Fibroblast of pulmonary artery (primary cell): ENCODE results near the gene NOX4.

Experiments used
- DNase-seq: peaks from one replicate; pipeline ENCODE4 v3.0.0-alpha.2; 2010; ENCODE audit warnings: low read depth
- H3K4me3 ChIP-seq: replicated peaks from 2 replicates; pipeline ENCODE4 v1.5.1; 2011; ENCODE audit warnings: low read depth, mild to moderate bottlenecking, control low read depth, low read length, moderate library complexity
- TF ChIP-seq, protein P1 (sequence below): IDR thresholded peaks from 2 replicates; pipeline ENCODE4 v1.5.1; 2011; ENCODE audit warnings: mild to moderate bottlenecking, control low read depth, low read length, inconsistent platforms; ENCODE audit errors: missing control alignments

NOX4 gene

DNA sequence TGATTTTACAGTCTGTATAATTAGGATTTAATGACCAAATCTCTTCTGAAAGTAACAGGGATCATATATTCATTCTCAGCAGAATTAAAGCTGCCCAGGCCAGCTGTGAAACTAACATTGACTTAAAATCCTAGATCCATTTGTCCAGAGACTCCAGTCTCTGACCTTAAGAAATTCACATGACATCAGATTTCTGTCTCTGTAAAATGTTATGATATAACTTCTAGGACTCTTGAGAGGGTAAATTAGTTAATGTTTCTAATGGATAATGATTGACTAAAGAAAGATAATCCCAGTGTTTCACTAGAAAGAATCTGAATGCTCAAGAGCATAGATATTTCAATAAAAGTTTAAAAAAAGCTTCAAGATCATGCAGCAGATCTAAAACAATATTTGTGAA, 6.3 kb downstream of the NOX4 start:
- TF ChIP-seq, protein P1, sequence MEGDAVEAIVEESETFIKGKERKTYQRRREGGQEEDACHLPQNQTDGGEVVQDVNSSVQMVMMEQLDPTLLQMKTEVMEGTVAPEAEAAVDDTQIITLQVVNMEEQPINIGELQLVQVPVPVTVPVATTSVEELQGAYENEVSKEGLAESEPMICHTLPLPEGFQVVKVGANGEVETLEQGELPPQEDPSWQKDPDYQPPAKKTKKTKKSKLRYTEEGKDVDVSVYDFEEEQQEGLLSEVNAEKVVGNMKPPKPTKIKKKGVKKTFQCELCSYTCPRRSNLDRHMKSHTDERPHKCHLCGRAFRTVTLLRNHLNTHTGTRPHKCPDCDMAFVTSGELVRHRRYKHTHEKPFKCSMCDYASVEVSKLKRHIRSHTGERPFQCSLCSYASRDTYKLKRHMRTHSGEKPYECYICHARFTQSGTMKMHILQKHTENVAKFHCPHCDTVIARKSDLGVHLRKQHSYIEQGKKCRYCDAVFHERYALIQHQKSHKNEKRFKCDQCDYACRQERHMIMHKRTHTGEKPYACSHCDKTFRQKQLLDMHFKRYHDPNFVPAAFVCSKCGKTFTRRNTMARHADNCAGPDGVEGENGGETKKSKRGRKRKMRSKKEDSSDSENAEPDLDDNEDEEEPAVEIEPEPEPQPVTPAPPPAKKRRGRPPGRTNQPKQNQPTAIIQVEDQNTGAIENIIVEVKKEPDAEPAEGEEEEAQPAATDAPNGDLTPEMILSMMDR: no peak
- no peak for DNase-seq
- H3K4me3 ChIP-seq: no peak overlapping the region

DNA sequence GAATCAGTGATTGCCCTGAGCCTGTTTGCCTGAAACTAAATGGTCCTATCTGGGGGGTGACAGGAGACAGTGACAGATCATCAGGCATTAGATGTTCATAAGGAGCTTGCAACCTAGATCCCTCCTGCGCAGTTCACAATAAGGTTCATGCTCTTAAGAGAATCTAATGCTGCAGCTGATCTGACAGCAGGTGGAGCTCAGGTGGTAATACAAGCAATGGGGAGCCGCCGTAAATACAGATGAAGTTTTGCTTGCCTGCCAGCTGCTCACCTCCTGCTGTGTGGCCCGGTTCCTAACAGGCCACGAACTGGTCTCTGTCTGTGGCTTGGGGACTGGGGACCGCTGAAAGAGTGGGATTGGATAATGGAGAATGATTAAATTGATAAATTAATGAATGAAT, 14.0 kb downstream of the NOX4 start:
- no peak for DNase-seq
- H3K4me3 ChIP-seq: no peak overlapping the region
- TF ChIP-seq, protein P1: no peak

DNA sequence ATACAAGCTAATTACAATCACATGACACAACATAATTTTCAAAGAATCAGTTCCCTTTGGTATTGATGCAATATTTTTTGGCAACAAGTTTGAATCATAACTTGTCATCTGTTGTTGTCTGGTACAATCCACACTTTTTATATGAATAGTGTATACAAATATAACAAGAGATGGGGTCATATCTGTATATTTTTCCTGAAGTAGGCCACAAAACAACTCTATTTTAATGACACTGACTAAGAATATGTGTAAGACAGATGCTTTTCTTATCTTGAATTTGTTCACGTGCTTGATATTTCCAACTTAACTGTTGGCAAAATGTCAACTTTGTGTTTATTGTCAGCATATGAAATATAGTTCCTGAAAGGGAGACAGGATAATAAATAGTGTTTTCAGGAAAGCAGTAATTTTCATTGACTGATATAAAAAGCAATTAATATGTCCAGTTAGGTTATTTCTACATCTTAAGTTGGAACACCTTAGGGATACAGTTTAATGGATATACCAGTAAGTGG, 27.9 kb downstream of the NOX4 start:
- TF ChIP-seq, protein P1: no peak
- peak; percentile 33 for DNase-seq
- no peak overlapping the region for H3K4me3 ChIP-seq

DNA sequence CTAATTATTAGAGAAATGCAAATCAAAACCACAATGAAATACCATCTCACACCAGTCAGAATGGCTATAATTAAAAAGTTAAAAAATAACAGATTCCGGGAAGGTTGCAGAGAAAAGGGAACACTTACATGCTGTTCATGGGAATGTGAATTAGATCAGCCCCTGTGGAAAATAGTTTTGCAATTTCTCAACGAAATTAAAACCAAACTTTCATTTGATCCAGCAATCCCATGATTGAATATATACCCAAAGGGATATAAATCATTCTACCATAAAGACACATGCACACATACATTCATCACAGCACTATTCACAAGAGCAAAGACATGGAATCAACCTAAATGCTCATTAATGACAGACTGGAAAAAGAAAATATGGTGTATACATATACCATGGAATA, 32.5 kb downstream of the NOX4 start:
- DNase-seq: no peak
- H3K4me3 ChIP-seq: no peak overlapping the region
- TF ChIP-seq, protein P1: no peak

DNA sequence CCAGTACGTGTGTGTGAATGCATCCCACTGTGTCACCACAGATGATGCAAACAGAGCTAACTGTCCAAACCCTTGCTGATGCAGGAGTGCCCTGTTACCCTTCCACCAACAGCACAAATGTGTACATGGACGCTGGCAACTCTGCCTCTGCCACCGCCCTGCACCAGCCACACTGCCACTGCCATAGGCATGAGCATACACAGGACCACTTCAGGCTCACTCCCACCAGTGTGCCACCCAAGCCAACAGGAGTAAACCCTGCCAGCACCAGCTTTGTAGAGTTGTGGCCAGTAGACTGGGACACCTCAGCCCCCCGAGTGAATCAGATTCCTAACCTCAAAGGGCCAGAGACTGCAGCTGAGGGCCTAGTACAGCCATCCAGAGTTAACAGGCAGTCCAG, 34.0 kb downstream of the NOX4 start:
- TF ChIP-seq, protein P1: no peak
- no peak overlapping the region for H3K4me3 ChIP-seq
- DNase-seq: no peak

DNA sequence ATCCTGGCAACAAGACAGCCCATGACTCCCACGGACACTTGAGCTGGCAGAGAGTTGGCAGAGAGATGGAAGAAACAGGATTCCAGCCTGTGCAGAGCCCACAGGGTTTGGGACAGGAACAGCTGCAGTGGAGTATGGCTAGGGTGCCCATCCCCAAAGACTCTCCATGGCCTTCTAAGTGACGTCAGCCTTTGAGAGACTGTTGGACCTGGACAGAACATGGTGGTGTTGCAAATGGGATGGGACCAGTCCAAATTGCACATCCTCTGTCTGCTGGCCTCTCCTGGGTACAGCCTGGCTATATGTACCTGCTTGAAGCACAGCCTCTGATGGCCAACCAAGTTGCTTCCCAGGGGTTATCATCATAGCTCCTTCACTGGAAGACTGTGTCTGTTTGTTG, 34.5 kb downstream of the NOX4 start:
- TF ChIP-seq, protein P1: no peak
- DNase-seq: no peak

DNA sequence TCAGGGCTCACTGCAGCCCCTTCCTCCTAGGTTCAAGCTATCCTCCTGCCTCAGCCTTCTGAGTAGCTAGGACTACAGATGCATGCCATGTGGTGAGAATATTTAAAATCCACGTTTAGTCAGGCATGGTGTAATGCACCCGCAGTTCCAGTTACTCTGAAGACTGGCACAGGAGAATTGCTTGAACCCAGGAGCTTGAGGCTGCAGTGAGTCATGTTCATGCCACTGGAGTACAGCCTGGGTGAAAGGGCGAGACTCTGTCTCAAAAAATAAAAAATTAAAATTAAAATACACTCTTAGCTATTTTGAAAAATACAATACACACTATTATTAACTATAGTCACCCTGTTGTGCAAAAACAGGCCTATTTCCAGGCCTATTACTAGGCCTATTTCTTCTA, 38.4 kb downstream of the NOX4 start:
- TF ChIP-seq, protein P1: no peak
- no peak overlapping the region for H3K4me3 ChIP-seq
- no peak for DNase-seq

More for the DNA sequence above, 34.5 kb downstream of the NOX4 start:
- H3K4me3 ChIP-seq: no peak overlapping the region
